Tibial nerve (tissue), 4 donors: ENCODE results near the gene RPL6.

ENCODE experiments used
- EP300 ChIP-seq, 2 donors: sonication (generic); formaldehyde crosslinking; IDR thresholded peaks; one replicate each; pipeline ENCODE4 v1.6.1; 2017; ENCODE audit warnings: antibody characterized with exemption in 2 of 2, mild to moderate bottlenecking in 1 of 2
- POLR2A ChIP-seq, 2 donors: fragments of 450-650 bp; IDR thresholded peaks; one replicate each; pipeline ENCODE4 v1.6.1; 2017; ENCODE audit warnings: antibody characterized with exemption in 2 of 2, mild to moderate bottlenecking in 2 of 2, moderate library complexity in 2 of 2
- TF ChIP-seq, protein P1 (sequence below), 5 experiments: fragments of 200-600 bp in 3 of 5; fragments of 450-650 bp in 2 of 5; sonication (generic) in 3 of 5; IDR thresholded peaks; one replicate each; pipeline ENCODE4 v1.5.1; 2016 to 2019; ENCODE audit warnings: antibody characterized with exemption in 5 of 5, mild to moderate bottlenecking in 3 of 5, moderate library complexity in 2 of 5

DNA sequence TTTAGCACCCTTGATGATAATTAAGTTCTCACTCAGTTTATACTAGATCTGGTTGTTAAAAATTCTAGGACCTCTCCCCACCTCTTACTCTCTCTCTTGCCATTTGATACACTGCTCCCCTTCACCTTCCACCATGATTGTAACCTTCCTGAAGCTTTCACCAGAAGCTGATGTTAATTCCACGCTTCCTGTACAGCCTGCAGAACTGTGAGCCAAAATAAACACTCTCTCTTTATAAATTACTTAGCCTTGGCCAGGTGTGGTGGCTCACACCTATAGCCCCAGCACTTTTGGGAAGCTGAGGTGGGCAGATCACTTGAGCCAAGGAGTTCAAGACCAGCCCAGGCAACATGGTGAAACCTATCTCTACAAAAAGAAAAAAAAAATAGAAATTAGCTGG lies 16.1 kb downstream of the RPL6 start:
- TF ChIP-seq, protein P1, sequence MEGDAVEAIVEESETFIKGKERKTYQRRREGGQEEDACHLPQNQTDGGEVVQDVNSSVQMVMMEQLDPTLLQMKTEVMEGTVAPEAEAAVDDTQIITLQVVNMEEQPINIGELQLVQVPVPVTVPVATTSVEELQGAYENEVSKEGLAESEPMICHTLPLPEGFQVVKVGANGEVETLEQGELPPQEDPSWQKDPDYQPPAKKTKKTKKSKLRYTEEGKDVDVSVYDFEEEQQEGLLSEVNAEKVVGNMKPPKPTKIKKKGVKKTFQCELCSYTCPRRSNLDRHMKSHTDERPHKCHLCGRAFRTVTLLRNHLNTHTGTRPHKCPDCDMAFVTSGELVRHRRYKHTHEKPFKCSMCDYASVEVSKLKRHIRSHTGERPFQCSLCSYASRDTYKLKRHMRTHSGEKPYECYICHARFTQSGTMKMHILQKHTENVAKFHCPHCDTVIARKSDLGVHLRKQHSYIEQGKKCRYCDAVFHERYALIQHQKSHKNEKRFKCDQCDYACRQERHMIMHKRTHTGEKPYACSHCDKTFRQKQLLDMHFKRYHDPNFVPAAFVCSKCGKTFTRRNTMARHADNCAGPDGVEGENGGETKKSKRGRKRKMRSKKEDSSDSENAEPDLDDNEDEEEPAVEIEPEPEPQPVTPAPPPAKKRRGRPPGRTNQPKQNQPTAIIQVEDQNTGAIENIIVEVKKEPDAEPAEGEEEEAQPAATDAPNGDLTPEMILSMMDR (IDR thresholded peaks at IDR 0.05), result no peak
- no peak for TF ChIP-seq POLR2A (IDR thresholded peaks at IDR 0.05)
- no peak for TF ChIP-seq EP300 (IDR thresholded peaks at IDR 0.05)
